HG03354 (cell line): ENCODE data around the gene AHCYL2.
"Not testable (repeated sequence)": the region's sequence is repeated elsewhere in the genome, so short reads cannot be mapped to it uniquely, and the experiment has no call there.

ENCODE experiments used
- ATAC-seq: cut with Tn5 transposase; IDR thresholded peaks from one replicate; pipeline ENCODE4 v1.9.1; 2021; ENCODE audit warnings: mild to moderate bottlenecking; ENCODE audit not compliant: unreplicated experiment, poor library complexity, severe bottlenecking

Gene AHCYL2

GRCh38 chr7:129277629-129278028 is 52.8 kb downstream of the AHCYL2 start:
- ATAC-seq, result no peak

GRCh38 chr7:129278688-129279087 is 53.9 kb downstream of the AHCYL2 start:
- no peak for ATAC-seq

GRCh38 chr7:129279757-129280156 is 54.9 kb downstream of the AHCYL2 start:
- ATAC-seq, result no peak

- no peak for ATAC-seq
These were observed 56.3 kb downstream of the AHCYL2 start for GRCh38 chr7:129281163-129281562.

- ATAC-seq, result no peak
These were observed 58.0 kb downstream of the AHCYL2 start for GRCh38 chr7:129282865-129283264.

- no peak for ATAC-seq
These were observed 59.1 kb downstream of the AHCYL2 start for GRCh38 chr7:129283936-129284335.

GRCh38 chr7:129285111-129285510 is 60.3 kb downstream of the AHCYL2 start:
- no peak for ATAC-seq

GRCh38 chr7:129292861-129293260 is 68.0 kb downstream of the AHCYL2 start:
- no peak for ATAC-seq

- ATAC-seq, result no peak
These were observed 70.2 kb downstream of the AHCYL2 start for GRCh38 chr7:129295015-129295423.

GRCh38 chr7:129298268-129298893 is 73.6 kb downstream of the AHCYL2 start:
- ATAC-seq, result no peak

- no peak for ATAC-seq
These were observed 75.1 kb downstream of the AHCYL2 start for GRCh38 chr7:129299889-129300288.

- ATAC-seq, result not testable (repeated sequence)
These were observed 75.5 kb downstream of the AHCYL2 start for GRCh38 chr7:129300299-129300698.

- ATAC-seq, result no peak
These were observed 82.8 kb downstream of the AHCYL2 start for GRCh38 chr7:129307592-129307991.

- no peak for ATAC-seq
These were observed 83.2 kb downstream of the AHCYL2 start for GRCh38 chr7:129308047-129308446.

GRCh38 chr7:129311429-129311828 is 86.6 kb downstream of the AHCYL2 start:
- ATAC-seq, result no peak

GRCh38 chr7:129313282-129313681 is 88.5 kb downstream of the AHCYL2 start:
- no peak for ATAC-seq

- ATAC-seq, result no peak
These were observed 91.1 kb downstream of the AHCYL2 start for GRCh38 chr7:129315960-129316359.

GRCh38 chr7:129317450-129317849 is 92.6 kb downstream of the AHCYL2 start:
- ATAC-seq, result no peak

- ATAC-seq, result no peak
These were observed 102.2 kb downstream of the AHCYL2 start for GRCh38 chr7:129327076-129327475.

- no peak for ATAC-seq
These were observed 107.6 kb downstream of the AHCYL2 start for GRCh38 chr7:129332254-129333035.

- ATAC-seq, result no peak
These were observed 109.6 kb downstream of the AHCYL2 start for GRCh38 chr7:129334473-129334872.
